Activated CD4-positive, CD25-positive, alpha-beta regulatory T cell treated with anti-CD3 and anti-CD28 coated beads, Interleukin-2, amount 50 U/mL, for 24 hours (primary cell): ENCODE data around the gene MRPL38.

Experiments used
- ATAC-seq, 2 donors: fragments of 150-1000 bp; cut with Tn5 transposase; one replicate each; pipeline ENCODE4 v1.10.0; 2021; ENCODE audit warnings: mild to moderate bottlenecking in 1 of 2, moderate library complexity in 1 of 2

The MRPL38 gene

DNA sequence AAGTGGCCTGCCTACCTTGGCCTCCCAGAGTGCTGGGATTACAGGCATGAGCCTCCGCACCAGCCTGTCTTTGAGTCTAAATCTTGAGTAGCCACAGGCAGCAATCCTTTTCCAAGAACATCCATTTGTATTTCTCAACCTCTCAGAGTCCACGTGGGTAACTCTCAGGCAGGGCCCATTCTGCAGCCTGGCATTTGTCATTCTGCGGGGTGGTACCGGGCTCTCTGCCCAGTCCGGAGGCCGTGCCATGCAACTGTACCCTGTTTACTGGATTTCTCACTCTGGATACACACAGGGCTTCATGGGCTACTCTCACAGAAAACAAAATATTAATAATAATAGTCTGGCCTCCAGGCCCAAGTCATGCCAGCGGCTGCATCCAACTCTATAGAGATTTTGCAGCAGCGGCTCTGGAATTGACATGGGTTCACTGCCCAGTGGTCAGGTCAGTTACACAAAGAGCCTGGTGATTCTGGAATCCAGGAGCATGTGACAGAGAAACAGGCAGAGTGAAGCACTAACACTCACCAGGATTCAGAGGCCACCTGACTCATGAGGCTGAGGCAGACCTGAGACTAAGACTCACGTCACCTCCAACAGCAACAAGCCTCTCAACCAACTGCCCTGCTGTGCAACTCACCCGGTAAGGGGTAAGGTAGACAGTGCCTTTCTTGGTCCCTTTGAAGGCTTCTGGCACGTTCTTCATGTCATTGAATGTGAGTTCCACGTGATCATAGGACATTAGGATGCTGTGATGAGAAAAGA lies 53.6 kb downstream of the MRPL38 start:
- no peak for ATAC-seq

DNA sequence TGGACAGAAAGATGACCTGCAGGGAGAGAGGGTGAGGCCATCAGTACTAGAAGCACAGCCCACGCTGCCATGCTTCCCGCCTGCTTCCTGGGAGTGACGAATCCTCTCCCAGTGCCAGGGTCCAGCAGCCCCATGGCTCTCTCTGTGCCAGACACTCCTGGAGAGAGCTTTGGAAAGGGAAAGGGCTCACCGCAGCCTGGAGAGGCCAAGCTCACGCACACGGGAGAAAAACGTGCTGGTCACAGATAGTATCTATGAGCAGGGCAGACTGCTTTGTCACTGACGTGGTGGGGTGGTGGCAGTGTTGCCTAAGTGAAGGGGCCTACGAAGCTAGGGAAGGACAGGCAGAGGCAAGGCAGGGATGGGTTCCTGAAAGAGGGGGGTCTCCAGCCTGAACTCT lies 55.0 kb downstream of the MRPL38 start:
- ATAC-seq, result no peak

DNA sequence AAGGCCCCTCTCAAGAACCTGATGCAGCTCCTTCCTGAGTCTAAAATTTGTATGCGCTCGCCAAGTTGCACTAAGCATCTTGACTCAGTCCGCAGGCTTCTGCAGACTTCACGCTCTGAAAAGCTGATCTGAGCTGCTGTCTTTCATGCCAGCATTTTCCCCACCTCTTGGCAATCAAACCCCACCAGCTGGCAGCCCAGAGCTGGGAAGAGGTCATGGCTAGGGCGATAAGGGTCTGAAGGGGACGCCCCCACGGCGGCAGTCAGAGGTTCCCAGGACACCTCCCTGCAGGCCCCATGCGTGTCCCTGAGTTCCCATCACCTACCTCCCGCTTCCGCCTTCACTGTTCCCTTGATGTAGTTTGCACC lies 55.4 kb downstream of the MRPL38 start:
- ATAC-seq, result no peak
